Fibroblast of skin of abdomen (primary cell): ENCODE data around the gene CYBA.
A peak's percentile ranks its signal among the peaks of the same experiment; 100 is the strongest.

Experiments used
- DNase-seq: peaks from one replicate; pipeline ENCODE4 v3.0.0-alpha.2; 2013

The CYBA gene

DNA sequence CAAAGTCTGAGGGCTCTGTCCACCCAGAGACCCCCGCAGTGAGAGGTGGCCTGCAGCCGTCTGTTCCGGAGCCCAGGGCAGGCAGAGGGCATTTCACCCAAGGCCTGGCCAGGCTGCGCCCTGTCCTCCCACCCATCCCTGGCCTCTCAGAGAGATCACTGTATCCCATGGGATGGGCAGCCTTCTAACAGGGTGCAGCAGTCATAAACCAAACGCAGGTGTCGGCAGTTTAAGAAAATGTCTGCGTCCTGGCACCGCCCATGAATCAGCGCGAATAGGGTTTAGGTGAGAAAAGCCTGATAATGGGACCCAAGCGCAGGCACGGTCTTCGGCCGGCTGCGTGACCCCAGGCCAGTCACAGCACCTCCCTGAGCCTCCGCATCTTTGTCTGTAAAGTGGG is 5.4 kb downstream of the CYBA start:
- no peak for DNase-seq

DNA sequence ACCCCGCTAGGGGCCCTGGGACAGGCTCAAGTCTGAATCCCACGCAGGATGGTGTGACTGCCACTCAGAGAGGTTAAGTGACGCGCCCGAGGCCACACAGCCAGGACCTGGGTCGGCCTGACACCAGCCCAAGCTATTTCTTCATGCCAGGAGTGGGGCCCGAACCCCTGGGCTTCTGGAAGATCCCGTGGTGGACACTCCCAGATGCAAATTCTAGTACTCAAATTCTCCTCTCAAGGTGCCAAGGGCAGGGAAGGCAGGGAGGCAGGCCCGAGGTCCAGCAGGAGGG is 7.3 kb downstream of the CYBA start:
- DNase-seq = no peak

- no peak for DNase-seq
These were observed 7.8 kb downstream of the CYBA start for GRCh38 chr16:88642881-88643643.

DNA sequence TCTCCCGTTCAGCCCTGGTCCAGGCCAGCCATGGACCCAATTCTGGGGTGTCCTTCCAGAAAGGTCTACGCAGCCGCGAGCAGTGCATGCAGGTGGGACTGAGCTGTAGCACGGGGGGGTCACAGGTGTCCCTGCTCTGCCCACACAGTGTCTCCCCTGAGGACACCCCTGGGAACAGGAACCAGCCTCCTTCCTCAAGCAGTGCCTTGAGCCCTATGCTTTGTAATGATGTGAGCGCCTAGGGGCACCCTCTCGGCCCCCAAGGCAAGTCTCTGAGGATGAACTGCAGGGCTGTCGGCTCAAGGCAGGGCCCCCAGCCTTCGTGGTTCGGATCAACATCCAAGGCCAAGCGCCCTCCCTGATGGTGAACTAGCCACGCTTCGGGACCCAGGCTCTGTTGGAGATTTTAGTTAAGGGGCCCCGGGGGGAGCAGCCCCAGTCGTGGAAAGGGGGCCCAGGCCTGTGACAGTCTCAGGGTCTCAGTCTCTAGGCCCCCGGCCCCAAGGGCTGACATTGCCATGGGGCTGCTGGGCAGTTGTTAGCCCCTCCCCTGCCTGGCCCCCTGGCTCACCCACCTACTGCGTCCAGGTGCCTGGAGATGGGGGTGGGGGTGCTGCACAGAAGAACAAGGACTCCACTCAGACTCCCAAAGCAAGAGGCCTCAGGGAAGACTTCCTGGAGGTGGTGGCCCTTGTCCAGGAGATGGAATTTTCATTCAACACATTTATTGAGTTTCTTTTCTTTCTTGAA is 10.2 kb downstream of the CYBA start:
- no peak for DNase-seq

DNA sequence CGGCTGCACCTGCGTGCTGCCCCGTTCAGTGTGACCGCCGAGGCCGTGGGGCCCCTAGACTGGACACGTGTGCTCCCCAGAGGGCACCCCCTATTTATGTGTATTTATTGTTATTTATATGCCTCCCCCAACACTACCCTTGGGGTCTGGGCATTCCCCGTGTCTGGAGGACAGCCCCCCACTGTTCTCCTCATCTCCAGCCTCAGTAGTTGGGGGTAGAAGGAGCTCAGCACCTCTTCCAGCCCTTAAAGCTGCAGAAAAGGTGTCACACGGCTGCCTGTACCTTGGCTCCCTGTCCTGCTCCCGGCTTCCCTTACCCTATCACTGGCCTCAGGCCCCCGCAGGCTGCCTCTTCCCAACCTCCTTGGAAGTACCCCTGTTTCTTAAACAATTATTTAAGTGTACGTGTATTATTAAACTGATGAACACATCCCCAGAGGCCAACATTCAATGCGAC is 10.8 kb downstream of the CYBA start:
- no peak for DNase-seq

DNA sequence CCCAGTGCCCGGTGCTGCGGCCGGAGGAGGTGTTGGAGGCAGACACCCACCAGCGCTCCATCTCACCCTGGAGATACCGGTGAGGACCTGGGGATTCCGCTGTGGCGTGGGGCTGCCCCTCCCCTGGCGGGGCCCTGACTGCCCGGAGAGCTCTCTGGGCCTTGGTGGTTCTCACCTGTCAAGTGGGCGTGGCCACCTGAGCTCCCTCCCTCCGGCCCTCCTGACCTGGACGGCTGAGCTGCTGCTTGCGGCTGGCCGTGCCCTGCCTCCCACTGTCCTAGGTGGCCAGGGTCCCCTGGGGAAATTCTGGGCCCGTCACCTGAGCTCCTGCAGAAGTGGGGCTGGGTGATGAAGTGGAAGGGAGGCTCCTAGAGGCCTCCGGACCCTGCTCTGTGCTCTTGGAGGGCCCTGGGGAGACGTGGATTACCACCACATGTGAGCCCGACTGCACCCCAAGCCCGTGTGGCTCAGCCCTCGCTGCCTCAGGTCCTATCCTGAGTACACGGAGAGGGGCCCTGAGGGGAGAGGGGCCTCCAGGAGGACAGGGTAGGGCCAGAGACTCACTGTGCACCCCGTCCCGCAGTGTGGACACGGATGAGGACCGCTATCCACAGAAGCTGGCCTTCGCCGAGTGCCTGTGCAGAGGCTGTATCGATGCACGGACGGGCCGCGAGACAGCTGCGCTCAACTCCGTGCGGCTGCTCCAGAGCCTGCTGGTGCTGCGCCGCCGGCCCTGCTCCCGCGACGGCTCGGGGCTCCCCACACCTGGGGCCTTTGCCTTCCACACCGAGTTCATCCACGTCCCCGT is 11.4 kb downstream of the CYBA start:
- no peak for DNase-seq

DNA sequence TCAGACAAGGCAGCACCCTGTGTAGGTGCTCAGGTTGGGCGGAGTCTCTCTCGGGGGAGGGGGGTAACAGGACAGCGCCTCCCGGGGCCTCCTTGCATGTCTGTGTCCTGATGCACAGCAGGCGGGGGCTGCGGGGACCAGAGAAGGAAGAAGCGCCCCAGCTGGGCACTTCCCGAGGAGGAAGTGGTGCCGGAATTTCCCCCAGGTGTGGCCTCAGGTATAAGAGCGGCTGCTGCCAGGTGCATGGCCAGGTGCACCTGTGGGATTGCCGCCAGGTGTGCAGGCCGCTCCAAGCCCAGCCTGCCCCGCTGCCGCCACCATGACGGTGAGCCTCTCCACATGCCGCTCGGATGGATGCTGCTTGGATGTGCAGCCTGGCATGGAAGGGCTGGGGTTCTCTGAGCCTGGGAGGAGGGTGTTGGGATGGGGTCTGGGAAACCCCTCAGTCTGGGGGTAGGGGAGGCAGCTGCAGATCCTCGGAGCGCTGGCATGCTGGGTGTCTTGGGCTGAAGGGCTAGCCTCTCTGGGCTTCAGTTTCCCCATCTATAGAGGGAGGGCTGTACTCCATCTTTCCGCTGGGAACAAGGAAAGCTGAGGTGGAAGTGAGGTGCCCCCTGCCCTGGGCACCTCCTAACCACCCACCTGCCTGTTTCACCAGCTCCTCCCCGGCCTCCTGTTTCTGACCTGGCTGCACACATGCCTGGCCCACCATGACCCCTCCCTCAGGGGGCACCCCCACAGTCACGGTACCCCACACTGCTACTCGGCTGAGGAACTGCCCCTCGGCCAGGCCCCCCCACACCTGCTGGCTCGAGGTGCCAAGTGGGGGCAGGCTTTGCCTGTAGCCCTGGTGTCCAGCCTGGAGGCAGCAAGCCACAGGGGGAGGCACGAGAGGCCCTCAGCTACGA is 12.3 kb downstream of the CYBA start, which contains the start of gene IL17C:
TSS of gene IL17C (plus strand) at position 250 of the 908 bp plus-strand sequence. CDS start at position 320, 70 bp downstream.
- no peak for DNase-seq

GRCh38 chr16:88636488-88637265 is 14.2 kb downstream of the CYBA start:
- no peak for DNase-seq

- no peak for DNase-seq
These were observed 15.1 kb downstream of the CYBA start for GRCh38 chr16:88635671-88636319.

GRCh38 chr16:88634994-88635670 is 15.7 kb downstream of the CYBA start:
- DNase-seq = no peak

DNA sequence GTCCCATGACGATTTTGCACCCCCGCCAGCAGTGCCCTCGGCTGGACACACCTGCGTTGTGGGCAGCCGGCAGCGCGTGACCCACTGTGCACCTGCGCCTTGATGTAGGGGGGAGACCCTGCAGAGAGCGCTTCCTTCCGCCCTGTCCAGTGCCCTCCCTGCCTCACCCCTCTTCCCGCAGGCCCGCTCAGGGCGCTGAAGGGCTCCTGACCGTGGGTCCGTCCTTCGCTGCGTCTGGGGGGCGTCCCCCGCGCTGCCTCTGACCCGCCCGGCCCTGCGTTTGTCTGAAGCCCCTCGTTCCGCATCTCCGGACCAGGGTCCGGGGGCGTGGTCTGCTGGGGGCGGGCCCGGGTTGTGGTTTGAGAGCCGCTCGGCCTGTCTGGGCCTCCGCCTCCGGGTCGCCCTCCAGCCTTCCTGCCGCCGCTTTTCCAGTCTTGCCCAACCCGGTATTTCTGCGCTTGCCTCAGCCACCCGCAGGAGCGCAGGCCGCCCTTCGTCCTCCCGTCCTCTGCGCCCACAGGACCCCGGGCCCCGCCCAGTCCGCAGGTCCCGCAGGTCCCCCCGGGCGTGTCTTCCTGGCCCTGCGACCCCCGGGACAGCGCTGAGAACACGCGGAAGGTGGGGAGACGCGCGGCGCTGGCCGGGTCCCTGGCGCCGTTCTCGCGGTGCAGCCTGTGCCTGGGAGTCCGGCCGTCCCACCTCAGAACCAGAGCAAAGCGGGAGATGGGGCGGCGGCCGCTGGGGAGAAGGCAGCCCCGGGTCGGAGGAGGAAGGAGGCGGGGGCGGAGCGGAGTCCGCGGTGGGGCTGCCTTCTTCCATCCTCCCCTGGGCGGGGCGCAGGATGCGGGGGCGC is 16.5 kb downstream of the CYBA start:
- DNase-seq = peak; percentile 22

- no peak for DNase-seq
These were observed 17.1 kb downstream of the CYBA start for GRCh38 chr16:88633684-88634140.

DNA sequence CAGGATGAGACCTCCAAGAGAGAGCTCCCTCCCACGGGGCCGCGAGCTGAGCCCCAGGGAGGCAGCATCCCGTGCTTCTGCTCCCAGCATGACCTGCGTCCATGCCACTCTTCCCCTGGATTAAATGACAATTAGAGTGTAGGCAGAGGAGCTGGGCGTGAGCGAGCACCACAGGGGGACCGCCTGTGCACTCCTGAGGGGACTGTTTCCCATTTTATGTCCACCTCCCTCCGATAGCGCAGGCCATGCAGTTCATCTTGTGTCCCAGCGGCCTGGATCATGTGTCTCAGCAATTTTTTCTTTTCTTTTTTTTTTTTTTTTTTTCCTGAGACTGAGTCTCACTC is 18.3 kb downstream of the CYBA start:
- no peak for DNase-seq

- no peak for DNase-seq
These were observed 18.8 kb downstream of the CYBA start for GRCh38 chr16:88631920-88632586.

GRCh38 chr16:88631384-88631783 is 19.5 kb downstream of the CYBA start:
- no peak for DNase-seq

DNA sequence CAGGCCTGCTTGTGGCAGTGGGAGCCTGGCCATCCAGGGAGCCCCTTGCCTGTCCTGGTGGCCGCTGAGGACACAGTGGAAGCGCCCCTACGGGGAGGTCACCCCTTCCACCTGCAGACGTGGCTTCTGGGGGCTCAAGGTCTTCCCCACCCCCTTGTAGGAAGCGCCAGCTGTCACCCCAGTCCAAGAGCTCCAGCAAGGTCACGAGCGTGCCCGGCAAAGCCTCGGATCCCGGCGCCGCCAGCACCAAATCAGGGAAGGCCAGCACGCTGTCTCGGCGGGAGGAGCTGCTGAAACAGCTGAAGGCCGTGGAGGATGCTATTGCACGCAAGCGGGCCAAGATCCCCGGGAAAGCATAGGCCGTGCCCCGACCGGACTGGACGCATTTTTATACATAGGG is 19.9 kb downstream of the CYBA start:
- DNase-seq = no peak

DNA sequence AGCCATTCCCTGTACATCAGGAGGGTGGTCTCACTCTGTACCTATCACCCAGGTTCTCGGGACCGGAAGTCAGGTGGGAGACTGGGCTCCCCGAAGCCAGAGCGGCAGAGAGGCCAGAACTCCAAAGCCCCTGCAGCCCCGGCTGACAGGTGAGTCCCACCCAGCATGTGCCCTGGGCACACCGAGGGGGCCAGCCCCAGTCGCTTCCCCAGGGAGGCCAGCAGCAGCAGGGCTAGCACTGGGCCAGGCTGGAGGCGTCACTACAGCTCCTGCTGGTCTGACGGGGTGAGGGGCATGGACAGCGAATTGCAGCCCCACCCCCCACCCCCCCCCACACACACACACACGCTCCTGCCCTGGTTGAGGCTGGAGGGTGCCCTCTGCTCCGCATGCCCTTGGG is 20.4 kb downstream of the CYBA start:
- DNase-seq = no peak

DNA sequence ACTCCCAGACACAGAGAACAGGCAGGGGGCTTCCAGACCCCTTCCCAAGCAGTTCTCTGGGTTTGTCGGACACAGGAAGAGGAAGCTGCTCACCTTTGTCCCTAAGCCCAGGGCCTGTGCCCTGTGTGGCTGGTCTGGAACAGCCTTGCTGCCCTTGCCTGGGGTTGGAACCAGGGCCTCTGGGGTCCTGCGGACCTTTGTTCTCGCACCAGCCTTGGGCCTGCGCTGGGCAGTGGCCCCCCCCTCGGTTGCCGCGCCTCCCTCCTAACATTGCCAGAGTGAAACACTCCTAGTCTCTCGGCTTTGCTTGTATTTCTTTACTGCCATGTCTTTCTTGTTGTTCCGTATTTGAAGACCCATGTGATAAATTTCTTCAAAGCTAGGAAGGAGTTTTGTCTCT is 21.0 kb downstream of the CYBA start:
- DNase-seq = no peak

DNA sequence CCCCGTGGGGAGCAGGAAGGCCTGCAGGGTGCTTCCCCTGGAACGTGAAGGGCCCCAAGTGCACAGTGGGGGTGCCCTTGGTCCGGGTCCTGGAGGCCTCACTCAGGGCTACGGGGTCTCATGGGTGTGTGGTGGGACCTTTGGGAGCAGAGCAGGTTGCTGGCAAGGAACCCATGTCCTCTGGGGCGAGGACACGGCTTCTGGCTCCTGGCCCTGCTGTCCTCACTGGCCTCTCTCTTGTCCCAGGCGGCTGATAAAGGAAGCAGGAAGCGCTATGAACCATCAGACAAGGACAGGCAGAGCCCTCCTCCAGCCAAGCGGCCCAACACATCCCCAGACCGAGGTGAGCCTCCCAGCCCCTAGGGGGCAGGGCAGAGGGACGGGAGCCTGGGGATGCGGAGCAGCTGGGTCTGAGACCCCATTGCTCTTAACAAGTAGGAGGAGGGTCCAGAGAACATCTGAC is 22.3 kb downstream of the CYBA start:
- peak; percentile 35 for DNase-seq
